IMR-90 (cell line): ENCODE results near the gene STX18. TPM values are rescaled to one million over a fixed set of nuclear protein-coding genes. Genes with fewer than 3 reads are reported as not detected.

Experiments
- ATAC-seq: fragments of 200-7000 bp; cut with Tn5 transposase; 2 replicates; pipeline ENCODE4 v1.9.1; 2020; ENCODE audit warnings: low read depth, mild to moderate bottlenecking, moderate library complexity
- BruUV-seq: library from RNA; stranded (reverse); fragments of 400-500 nt; replicated peaks from 2 replicates; lab custom pipeline; 2021; lab: Mats Ljungman, UMichigan
- CTCF ChIA-PET: fragments of 300-600 bp; formaldehyde crosslinking; extraction: SDS; loops from one replicate; lab custom pipeline; 2021; ENCODE audit warnings: antibody characterized with exemption; lab: Yijun Ruan, JAX
- POLR2A ChIA-PET: fragments of 300-600 bp; sonication (Branson Sonifier 250); formaldehyde crosslinking; loops from one replicate; lab custom pipeline; 2022; ENCODE audit warnings: antibody characterized with exemption; ENCODE audit not compliant: unreplicated experiment; lab: Charles Lee
- DNase-seq: peaks from one replicate; pipeline ENCODE4 v3.0.0; 2013
- H2AFZ ChIP-seq: replicated peaks from 2 replicates; pipeline ENCODE3; 2013; ENCODE audit warnings: low read length, mild to moderate bottlenecking; ENCODE audit not compliant: poor library complexity
- H2AK5ac ChIP-seq: 2 replicates; pipeline ENCODE4 v1.6.1; 2013; ENCODE audit warnings: low read depth, low read length, inconsistent platforms
- H2AK9ac ChIP-seq: replicated peaks from 2 replicates; pipeline ENCODE3; 2013; ENCODE audit warnings: mild to moderate bottlenecking, low read depth, low read length, moderate library complexity; ENCODE audit not compliant: poor library complexity
- H2BK120ac ChIP-seq: 2 replicates; pipeline ENCODE4 v1.6.1; 2013; ENCODE audit warnings: low read depth, low read length, inconsistent platforms
- H2BK15ac ChIP-seq: 3 replicates; pipeline ENCODE4 v1.6.1; 2013; ENCODE audit warnings: low read depth, low read length, inconsistent platforms
- H2BK20ac ChIP-seq: 2 replicates; pipeline ENCODE4 v1.6.1; 2013; ENCODE audit warnings: low read depth, mild to moderate bottlenecking, inconsistent platforms, low read length, moderate library complexity
- H2BK5ac ChIP-seq: 2 replicates; pipeline ENCODE4 v1.6.1; 2013; ENCODE audit warnings: mild to moderate bottlenecking, low read depth, low read length, inconsistent platforms; ENCODE audit not compliant: poor library complexity, severe bottlenecking
- H3K14ac ChIP-seq: replicated peaks from 2 replicates; pipeline ENCODE4 v1.6.1; 2013; ENCODE audit warnings: low read depth, low read length, inconsistent platforms
- H3K18ac ChIP-seq: 2 replicates; pipeline ENCODE4 v1.6.1; 2013; ENCODE audit warnings: low read depth, low read length, control low read depth
- H3K23ac ChIP-seq: 2 replicates; pipeline ENCODE4 v1.6.1; 2013; ENCODE audit warnings: low read depth, low read length, inconsistent platforms
- H3K27ac ChIP-seq: 2 replicates; pipeline ENCODE4 v1.5.1; 2013; ENCODE audit warnings: mild to moderate bottlenecking, control low read depth, low read length; ENCODE audit not compliant: insufficient read depth
- H3K27me3 ChIP-seq: 2 replicates; pipeline ENCODE4 v1.6.1; 2013; ENCODE audit warnings: low read length; ENCODE audit not compliant: control insufficient read depth, insufficient read depth
- H3K36me3 ChIP-seq: 2 replicates; pipeline ENCODE4 v1.6.1; 2013; ENCODE audit warnings: low read length, mixed read lengths; ENCODE audit not compliant: control insufficient read depth, insufficient read depth
- H3K4ac ChIP-seq: 2 replicates; pipeline ENCODE4 v1.6.1; 2013; ENCODE audit warnings: low read depth, low read length, inconsistent platforms
- H3K4me1 ChIP-seq: 2 replicates; pipeline ENCODE4 v1.6.1; 2013; ENCODE audit warnings: low read length, mixed read lengths; ENCODE audit not compliant: control insufficient read depth, insufficient read depth
- H3K4me2 ChIP-seq: 2 replicates; pipeline ENCODE4 v1.6.1; 2013; ENCODE audit warnings: low read depth, mild to moderate bottlenecking, control low read depth, low read length, moderate library complexity
- H3K4me3 ChIP-seq: 2 replicates; pipeline ENCODE4 v1.5.1; 2013; ENCODE audit warnings: low read depth, mild to moderate bottlenecking, control low read depth, low read length, moderate library complexity; ENCODE audit not compliant: insufficient read depth
- H3K56ac ChIP-seq: 2 replicates; pipeline ENCODE4 v1.6.1; 2013; ENCODE audit warnings: low read length, inconsistent platforms; ENCODE audit not compliant: insufficient read depth; ENCODE audit errors: extremely low read depth
- H3K79me1 ChIP-seq, 2 experiments: 2 replicates each; pipeline ENCODE4 v1.6.1; 2013; ENCODE audit warnings: low read length in 2 of 2, inconsistent platforms in 1 of 2, low read depth in 1 of 2
- H3K9ac ChIP-seq: 2 replicates; pipeline ENCODE4 v1.6.1; 2013; ENCODE audit warnings: low read depth, low read length, control low read depth
- H3K9me1 ChIP-seq: 2 replicates; pipeline ENCODE4 v1.6.1; 2013; ENCODE audit warnings: low read length, inconsistent platforms; ENCODE audit not compliant: insufficient read depth
- H3K9me3 ChIP-seq: 2 replicates; pipeline ENCODE4 v1.6.1; 2013; ENCODE audit warnings: low read length; ENCODE audit not compliant: control insufficient read depth, insufficient read depth
- H4K20me1 ChIP-seq: 2 replicates; pipeline ENCODE4 v1.6.1; 2013; ENCODE audit warnings: low read length, inconsistent platforms; ENCODE audit not compliant: insufficient read depth
- H4K5ac ChIP-seq: 2 replicates; pipeline ENCODE4 v1.6.1; 2013; ENCODE audit warnings: mild to moderate bottlenecking, low read depth, low read length, control low read depth
- H4K8ac ChIP-seq, 2 experiments: 2 replicates each; pipeline ENCODE4 v1.6.1; 2013; ENCODE audit warnings: low read depth in 2 of 2, low read length in 2 of 2, control low read depth in 1 of 2, inconsistent platforms in 1 of 2
- H4K91ac ChIP-seq: 2 replicates; pipeline ENCODE4 v1.6.1; 2013; ENCODE audit warnings: low read depth, low read length, inconsistent platforms; ENCODE audit not compliant: insufficient read depth
- BHLHE40 ChIP-seq: fragments of 150-350 bp; IDR thresholded peaks from 2 replicates; pipeline ENCODE4 v1.6.1; 2016; ENCODE audit warnings: mild to moderate bottlenecking, low read depth, low read length
- CEBPB ChIP-seq: IDR thresholded peaks from 2 replicates; pipeline ENCODE4 v1.6.1; 2012; ENCODE audit warnings: low read depth, low read length, improper control_type of control experiment
- CHD1 ChIP-seq: IDR thresholded peaks from 2 replicates; pipeline ENCODE4 v1.6.1; 2012; ENCODE audit warnings: low read depth, low read length, improper control_type of control experiment
- ELK1 ChIP-seq: fragments of 150-350 bp; IDR thresholded peaks from 2 replicates; pipeline ENCODE4 v1.6.1; 2016; ENCODE audit warnings: low read depth, mild to moderate bottlenecking, low read length, moderate library complexity, borderline replicate concordance
- FOS ChIP-seq: fragments of 150-350 bp; IDR thresholded peaks from 2 replicates; pipeline ENCODE4 v1.6.1; 2016; ENCODE audit warnings: low read depth, low read length
- MAFK ChIP-seq: IDR thresholded peaks from 2 replicates; pipeline ENCODE4 v1.6.1; 2012; ENCODE audit warnings: low read depth, low read length, improper control_type of control experiment
- MAZ ChIP-seq: IDR thresholded peaks from 2 replicates; pipeline ENCODE4 v1.6.1; 2012; ENCODE audit warnings: low read depth, mild to moderate bottlenecking, low read length, improper control_type of control experiment, moderate library complexity, borderline replicate concordance
- MXI1 ChIP-seq: IDR thresholded peaks from 2 replicates; pipeline ENCODE4 v1.6.1; 2012; ENCODE audit warnings: low read depth, mild to moderate bottlenecking, low read length, moderate library complexity, borderline replicate concordance
- NFE2L2 ChIP-seq: fragments of 150-350 bp; IDR thresholded peaks from 2 replicates; pipeline ENCODE4 v1.6.1; 2016; ENCODE audit warnings: low read depth, mild to moderate bottlenecking, low read length
- POLR2A ChIP-seq: IDR thresholded peaks from 2 replicates; pipeline ENCODE4 v1.6.1; 2012; ENCODE audit warnings: mild to moderate bottlenecking, low read depth, low read length
- RAD21 ChIP-seq: IDR thresholded peaks from 2 replicates; pipeline ENCODE4 v1.6.1; 2012; ENCODE audit warnings: low read length, improper control_type of control experiment
- RCOR1 ChIP-seq: IDR thresholded peaks from 2 replicates; pipeline ENCODE4 v1.6.1; 2012; ENCODE audit warnings: mild to moderate bottlenecking, low read length, improper control_type of control experiment; ENCODE audit not compliant: insufficient replicate concordance
- RFX5 ChIP-seq: IDR thresholded peaks from 2 replicates; pipeline ENCODE4 v1.8.0; 2012; ENCODE audit warnings: low read depth, mild to moderate bottlenecking, low read length, moderate library complexity
- SMC3 ChIP-seq: fragments of 150-350 bp; IDR thresholded peaks from 2 replicates; pipeline ENCODE4 v1.6.1; 2016; ENCODE audit warnings: low read depth, mild to moderate bottlenecking, antibody characterized with exemption, low read length, moderate library complexity
- WGBS, 2 experiments: methylation state at CpG; one replicate each; pipeline versions ENCODE4 v1.1.5 to v1.1.7; 2013; ENCODE audit warnings: missing lambda C conversion rate in 2 of 2; ENCODE audit not compliant: insufficient read length in 1 of 2; ENCODE audit errors: extremely low coverage in 2 of 2; 5-methylcytosine and 5-hydroxymethylcytosine counted together
- dilution Hi-C: fragments of 300-500 bp; cut with HindIII; formaldehyde crosslinking; loops from one replicate; pipeline ENCODE4 v1.14.3; 2018; ENCODE audit warnings: low sequenced_read_pairs; ENCODE audit not compliant: unreplicated experiment
- in situ Hi-C: fragments of 300-500 bp; cut with MboI; formaldehyde crosslinking; loops from 3 replicates; pipeline ENCODE4 v1.14.3; 2019; ENCODE audit warnings: low sequenced_read_pairs, inconsistent platforms, mixed read lengths
- intact Hi-C: fragments of 100-400 bp; cut with micrococcal nuclease; formaldehyde crosslinking; loops from 2 replicates; pipeline ENCODE4 v1.10.0; 2022
- polyA plus RNA-seq, 3 experiments: library from polyadenylated mRNA; depleted of rRNA; stranded (reverse); fragments of >200 nt; gene quantifications; 2 replicates each; pipeline ENCODE4 v1.2.3, GENCODE V29; 2012; ENCODE audit warnings: low replicate concordance in 1 of 3
- total RNA-seq: library from RNA; depleted of rRNA; stranded (reverse); fragments of >200 nt; gene quantifications from 2 replicates; pipeline ENCODE4 v1.2.3, GENCODE V29; 2012

The STX18 gene
- total and polyA plus RNA-seq, 2 of the 4 experiments (the other 2 are of a cell fraction) = 20.1 to 23.4 TPM

GRCh38 chr4:4574052-4574451 is 32.2 kb upstream of the STX18 start:
- Histone ChIP-seq H3K27me3 (no peaks in the 10 kb centered on the region), H3K4me3 (no peak overlapping the region), H3K9ac (no peak overlapping the region), H3K36me3 (no peaks in the 10 kb centered on the region), H4K5ac (no peak overlapping the region), H2AK5ac (no peak overlapping the region), H3K18ac (no peak overlapping the region), H2BK20ac (no peak overlapping the region), H2BK120ac (no peak overlapping the region), H3K14ac (no peak overlapping the region), H3K79me1 (peaks cover 0 to 6% of the 10 kb centered on the region in 2 experiments; a peak in 2 of 4 replicates), H3K4me2 (no peak overlapping the region), H4K8ac (no peak overlapping the region; a peak in 1 of 4 replicates), H2BK15ac (no peak overlapping the region), H3K27ac (no peak overlapping the region), H3K56ac (no peak overlapping the region), H2AFZ (no peak overlapping the region), H4K91ac (no peak overlapping the region), H2AK9ac (no peak overlapping the region), H3K9me1 (peaks cover 10% of the 10 kb centered on the region), H3K23ac (no peak overlapping the region), H3K9me3 (no peaks in the 10 kb centered on the region), H2BK5ac (no peak overlapping the region), H4K20me1 (no peaks in the 10 kb centered on the region), H3K4me1 (peaks cover 4% of the 10 kb centered on the region; the same call in 1 of the 2 replicates), H3K4ac (no peak overlapping the region)
- dilution Hi-C loops = no loop called here
- WGBS, 2 experiments = 100% methylated on average over 1 of the region's 5 CpGs; no CpG with 5 or more reads in 1 of the 2 experiments
- no peak for ATAC-seq
- intact Hi-C loops = no loop called here
- TF ChIP-seq POLR2A (no peak), CHD1 (no peak), SMC3 (no peak), RCOR1 (no peak), ELK1 (no peak), RFX5 (no peak), NFE2L2 (no peak), CEBPB (no peak), MAZ (no peak), BHLHE40 (no peak), MAFK (no peak), FOS (no peak), RAD21 (no peak), MXI1 (no peak)
- ChIA-PET POLR2A (no interaction called here), CTCF (interaction anchor here (0.7 to 1.3 kb wide), 3 partner anchors 9 to 93 kb away, joined by 3 to 8 read pairs (median 6); no protein-coding TSS in a partner anchor)
- DNase-seq = no peak
- BruUV-seq = no TSS peak
- in situ Hi-C loops = no loop called here
